ENCODE results near the gene DIAPH3.

DNA sequence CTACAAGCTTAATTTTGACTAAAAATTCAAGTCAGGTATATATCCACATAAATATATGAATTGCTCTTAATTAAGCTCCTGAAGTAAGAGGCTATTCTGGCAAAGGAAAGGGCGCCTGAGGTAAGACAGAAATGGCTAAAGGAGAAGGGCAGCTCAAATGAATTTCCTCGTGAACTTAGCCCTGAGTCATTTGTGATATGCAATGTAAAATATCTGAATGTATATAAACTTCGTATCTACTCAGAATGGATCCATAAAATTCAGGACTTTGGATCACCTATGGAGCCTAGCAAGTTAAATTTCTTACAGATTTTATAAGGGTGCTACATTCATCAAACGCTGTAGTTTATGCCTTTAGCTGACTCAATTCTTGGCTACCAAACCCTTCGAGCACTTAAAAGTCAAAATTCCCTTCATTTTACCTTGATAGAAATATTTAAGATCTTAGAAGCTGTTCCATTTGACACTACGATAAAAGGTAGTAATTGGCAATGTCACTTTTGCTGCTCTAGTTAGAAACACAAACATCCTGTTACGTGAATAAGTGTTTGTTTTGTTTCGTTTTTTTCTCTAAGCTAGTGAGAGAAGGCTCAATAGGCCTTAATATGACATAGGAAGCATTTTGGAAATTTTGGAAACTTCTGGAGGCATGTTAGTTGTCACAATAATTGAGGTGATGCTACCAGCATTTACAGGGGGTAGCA lies 69.2 kb downstream of the DIAPH3 start:
- TF ChIP-seq CTCF (conservative IDR thresholded peaks at IDR 0.05; ENCODE audit: low read depth, low read length) (no peak), EZH2 (IDR thresholded peaks at IDR 0.05; ENCODE audit: borderline replicate concordance, low read depth, low read length, poor library complexity, severe bottlenecking) (no peak)

Measured in A673 (cell line).